Endometrial microvascular endothelial cells (primary cell): ENCODE results near the gene RPL38. TPM values are rescaled to one million over a fixed set of nuclear protein-coding genes. Genes with fewer than 3 reads are reported as not detected.

Experiments used
- total RNA-seq: library from RNA; depleted of rRNA; stranded (reverse); fragments of >200 nt; gene quantifications from one replicate; pipeline ENCODE4 v1.2.3, GENCODE V29; 2015; ENCODE audit errors: inconsistent ontology term

RPL38 gene
- total RNA-seq, 1 donor from 2014 or later, result 213 TPM

Other genes with a start within 250 kb of the RPL38 start
- gene TTYH2, start 9.9 kb downstream of the RPL38 start, total RNA-seq, result not detected
- not detected for gene DNAI2, start 70.6 kb downstream of the RPL38 start, total RNA-seq
- 0.09 TPM for gene KIF19, start 122.5 kb downstream of the RPL38 start, total RNA-seq
- gene BTBD17, start 158.2 kb downstream of the RPL38 start, total RNA-seq, result not detected
- not detected for gene GPR142, start 163.8 kb downstream of the RPL38 start, total RNA-seq
- gene GPRC5C, start 228.4 kb downstream of the RPL38 start, total RNA-seq, result not detected